WERI-Rb-1 (cell line): ENCODE data around the gene THYN1.

Experiments
- DNase-seq: peaks from one replicate; pipeline ENCODE4 v3.0.0-alpha.2; 2020
- H3K27ac ChIP-seq: fragments of 250-450 bp; sonication (Bioruptor Pico); 2 replicates; pipeline ENCODE4 v1.5.1; 2020; ENCODE audit warnings: mild to moderate bottlenecking, moderate library complexity
- H3K27me3 ChIP-seq: fragments of 250-450 bp; sonication (Bioruptor Pico); 2 replicates; pipeline ENCODE4 v1.5.1; 2021; ENCODE audit warnings: mild to moderate bottlenecking, low read depth, moderate library complexity; ENCODE audit not compliant: insufficient read depth, severe bottlenecking
- H3K36me3 ChIP-seq: fragments of 250-450 bp; sonication (Bioruptor Pico); 2 replicates; pipeline ENCODE4 v1.5.1; 2020; ENCODE audit warnings: mild to moderate bottlenecking, moderate library complexity
- H3K4me3 ChIP-seq: 2 replicates; pipeline ENCODE4 v1.5.1; 2011; ENCODE audit warnings: low read depth, mild to moderate bottlenecking, control low read depth, low read length
- H3K9me3 ChIP-seq: fragments of 250-450 bp; sonication (Bioruptor Pico); 2 replicates; pipeline ENCODE4 v1.5.1; 2021; ENCODE audit warnings: mild to moderate bottlenecking, moderate library complexity; ENCODE audit not compliant: severe bottlenecking
- CTCF ChIP-seq: IDR thresholded peaks from 2 replicates; pipeline ENCODE4 v1.5.1; 2011; ENCODE audit warnings: low read depth, mild to moderate bottlenecking, control low read depth, inconsistent platforms, low read length

The THYN1 gene

GRCh38 chr11:134215836-134216235, 37.3 kb downstream of the THYN1 start:
- no peak overlapping the region for H3K4me3 ChIP-seq
- H3K27ac ChIP-seq: no peak overlapping the region
- no peak for TF ChIP-seq CTCF
- no peaks in the 10 kb centered on the region for H3K27me3 ChIP-seq
- no peak for DNase-seq
- H3K36me3 ChIP-seq: peaks cover 78% of the 10 kb centered on the region
- H3K9me3 ChIP-seq: no peaks in the 10 kb centered on the region

GRCh38 chr11:134207538-134208239, 45.5 kb downstream of the THYN1 start:
- Histone ChIP-seq H3K4me3 (no peak overlapping the region), H3K36me3 (peaks cover 88% of the 10 kb centered on the region), H3K27ac (no peak overlapping the region), H3K27me3 (no peaks in the 10 kb centered on the region), H3K9me3 (no peaks in the 10 kb centered on the region)
- TF ChIP-seq CTCF: peak; percentile 40; the same call in 1 of the 2 replicates
- peak; percentile 63 for DNase-seq

GRCh38 chr11:134206185-134206584, 47.0 kb downstream of the THYN1 start:
- Histone ChIP-seq H3K27ac (no peak overlapping the region), H3K27me3 (no peaks in the 10 kb centered on the region), H3K36me3 (peaks cover 93% of the 10 kb centered on the region), H3K9me3 (no peaks in the 10 kb centered on the region), H3K4me3 (no peak overlapping the region)
- no peak for TF ChIP-seq CTCF
- no peak for DNase-seq

- no peaks in the 10 kb centered on the region for H3K9me3 ChIP-seq
- H3K4me3 ChIP-seq: no peak overlapping the region
- H3K27me3 ChIP-seq: no peaks in the 10 kb centered on the region
- DNase-seq: no peak
- TF ChIP-seq CTCF: no peak
- no peak overlapping the region for H3K27ac ChIP-seq
- peaks cover 94% of the 10 kb centered on the region for H3K36me3 ChIP-seq
Measured at GRCh38 chr11:134205729-134206128, 47.4 kb downstream of the THYN1 start.

- peaks cover 79% of the 10 kb centered on the region for H3K36me3 ChIP-seq
- no peaks in the 10 kb centered on the region for H3K27me3 ChIP-seq
- TF ChIP-seq CTCF: no peak
- no peak overlapping the region for H3K4me3 ChIP-seq
- H3K27ac ChIP-seq: no peak overlapping the region
- peak; percentile 38 for DNase-seq
- no peaks in the 10 kb centered on the region for H3K9me3 ChIP-seq
Measured at GRCh38 chr11:134202661-134203060, 50.5 kb downstream of the THYN1 start.

GRCh38 chr11:134200688-134201087, 52.5 kb downstream of the THYN1 start:
- H3K27ac ChIP-seq: no peak overlapping the region

More at GRCh38 chr11:134200688-134201087, 52.5 kb downstream of the THYN1 start:
- H3K9me3 ChIP-seq: no peaks in the 10 kb centered on the region
- no peak for DNase-seq
- H3K4me3 ChIP-seq: no peak overlapping the region
- H3K27me3 ChIP-seq: no peaks in the 10 kb centered on the region
- peaks cover 79% of the 10 kb centered on the region for H3K36me3 ChIP-seq
- no peak for TF ChIP-seq CTCF
